ENCODE results near the gene KRTAP10-5. TPM values are rescaled to one million over a fixed set of nuclear protein-coding genes. Genes with fewer than 3 reads are reported as not detected.
"Not testable (repeated sequence)": the region's sequence is repeated elsewhere in the genome, so short reads cannot be mapped to it uniquely, and the experiment has no call there.

Gene KRTAP10-5
- total RNA-seq, 5 donors from 2014 or later (not counting 1 experiment from before 2014, with no cell fraction given), result not detected

DNA sequence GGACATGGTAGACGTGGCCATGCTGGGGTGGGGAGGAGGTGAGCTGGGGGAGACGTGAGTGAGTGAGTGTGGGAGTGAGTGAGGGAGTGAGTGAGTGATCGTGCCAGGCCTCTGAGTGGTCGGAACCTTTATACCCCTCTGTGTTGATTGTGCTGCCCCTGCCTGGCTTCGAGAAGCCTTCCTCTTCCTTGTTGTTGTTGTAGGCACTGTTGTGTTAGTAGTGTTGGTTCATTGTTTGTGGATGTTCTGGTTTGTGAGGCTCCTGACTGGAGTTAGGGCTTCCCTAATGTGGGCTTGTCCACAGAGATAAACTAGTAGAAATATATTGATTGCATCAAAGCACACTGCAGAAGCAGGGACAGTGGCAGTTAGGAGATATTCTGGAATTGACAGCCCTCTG lies 21.7 kb downstream of the KRTAP10-5 start, which contains the start of gene KRTAP10-3:
KRTAP10-3 (minus strand) TSS at position 101 of the 400 bp plus-strand sequence; CDS start at position 21, 80 bp downstream.
- Mint-ChIP-seq H3K4me3 (no peak within 1 kb of the TSS), H3K27ac (no peak within 1 kb of the TSS), H3K36me3 (peaks cover 9% of the 10 kb centered on the region), H3K4me1 (peaks cover 0 to 5% (median 0%) of the 10 kb centered on the region in 3 donors), H3K9me3 (peaks cover 12 to 33% (median 15%) of the 10 kb centered on the region in 3 donors), H3K27me3 (peaks cover 0 to 5% of the 10 kb centered on the region in 2 donors)
- ChIA-PET CTCF (no interaction called here), POLR2A (no interaction called here)
- 100% methylated on average over 2 of the region's 5 CpGs for WGBS (ENCODE audit: insufficient coverage)
- no peaks in the 10 kb centered on the region for H3K4me1 ChIP-seq (ENCODE audit: control insufficient read depth in 1 of 2, extremely low read depth in 1 of 2, insufficient read depth in 2 of 2, low read length in 2 of 2)
- no peak for DNase-seq
- H3K9me3 ChIP-seq, result no peaks in the 10 kb centered on the region
- no peaks in the 10 kb centered on the region for H3K36me3 ChIP-seq (ENCODE audit: control insufficient read depth in 2 of 2, extremely low read depth in 1 of 2, insufficient read depth in 1 of 2, low read length in 1 of 2)
- no peak within 1 kb of the TSS for H3K4me3 ChIP-seq (ENCODE audit: control insufficient read depth in 1 of 2, extremely low read depth in 1 of 2, low read length in 1 of 2)
- H3K27me3 ChIP-seq (replicated peaks in 1 of 2; ENCODE audit: control insufficient read depth in 2 of 2, extremely low read depth in 1 of 2, insufficient read depth in 2 of 2, low read length in 1 of 2), result peaks cover 2 to 7% of the 10 kb centered on the region in 2 experiments
- ATAC-seq (replicated peaks in 1 of 4), result no peak
- no peak within 1 kb of the TSS for H3K27ac ChIP-seq (ENCODE audit: low read length)

DNA sequence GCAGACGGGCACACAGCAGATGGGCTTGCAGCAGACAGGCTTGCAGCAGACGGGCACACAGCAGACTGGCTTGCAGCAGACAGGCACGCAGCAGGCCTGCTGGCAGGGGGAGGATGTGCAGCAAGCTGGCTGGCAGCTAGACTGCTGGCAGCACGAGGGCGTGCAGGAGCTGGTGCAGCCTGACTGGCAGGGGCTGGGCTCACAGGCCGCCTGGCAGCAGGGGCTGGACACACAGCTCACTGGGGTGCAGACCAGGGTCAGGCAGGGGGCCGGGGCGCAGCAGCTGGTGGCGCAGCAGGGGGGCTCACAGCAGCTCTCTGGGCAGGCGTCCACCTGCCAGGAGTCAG lies 22.1 kb downstream of the KRTAP10-5 start:
- H3K27ac Mint-ChIP-seq; POLR2A ChIA-PET; H3K4me1 Mint-ChIP-seq; H3K27me3 ChIP-seq (replicated peaks in 1 of 2; ENCODE audit: control insufficient read depth in 2 of 2, extremely low read depth in 1 of 2, insufficient read depth in 2 of 2, low read length in 1 of 2); H3K4me1 ChIP-seq (ENCODE audit: control insufficient read depth in 1 of 2, extremely low read depth in 1 of 2, insufficient read depth in 2 of 2, low read length in 2 of 2); H3K36me3 ChIP-seq (ENCODE audit: control insufficient read depth in 2 of 2, extremely low read depth in 1 of 2, insufficient read depth in 1 of 2, low read length in 1 of 2); H3K9me3 ChIP-seq; H3K4me3 Mint-ChIP-seq; CTCF ChIA-PET; ATAC-seq (replicated peaks in 1 of 4); H3K27me3 Mint-ChIP-seq; DNase-seq; H3K27ac ChIP-seq (ENCODE audit: low read length); H3K4me3 ChIP-seq (ENCODE audit: control insufficient read depth in 1 of 2, extremely low read depth in 1 of 2, low read length in 1 of 2): not testable (repeated sequence)
- Mint-ChIP-seq H3K36me3 (peaks cover 11% of the 10 kb centered on the region), H3K9me3 (peaks cover 12 to 35% (median 15%) of the 10 kb centered on the region in 3 donors)
- WGBS (ENCODE audit: insufficient coverage), result 86% methylated on average over 10 of the region's 10 CpGs

GRCh38 chr21:44557491-44558328 lies 22.7 kb downstream of the KRTAP10-5 start:
- Mint-ChIP-seq H3K27me3 (peaks cover 0 to 5% of the 10 kb centered on the region in 2 donors), H3K4me3 (no peak overlapping the region), H3K4me1 (peaks cover 0 to 5% (median 0%) of the 10 kb centered on the region in 3 donors), H3K9me3 (peaks cover 12 to 35% (median 16%) of the 10 kb centered on the region in 3 donors), H3K27ac (no peak overlapping the region), H3K36me3 (peaks cover 16% of the 10 kb centered on the region)
- no peaks in the 10 kb centered on the region for H3K9me3 ChIP-seq
- CTCF ChIA-PET, result interaction anchor here in 1 of 2 donors (0.7 kb wide), 1 partner anchor 36 kb away, joined by 4 read pairs; no protein-coding TSS in a partner anchor
- peak in 1 of 35 experiments; percentile 14 for DNase-seq
- no peak for ATAC-seq (replicated peaks in 1 of 4)
- H3K36me3 ChIP-seq (ENCODE audit: control insufficient read depth in 2 of 2, extremely low read depth in 1 of 2, insufficient read depth in 1 of 2, low read length in 1 of 2), result no peaks in the 10 kb centered on the region
- H3K27me3 ChIP-seq (replicated peaks in 1 of 2; ENCODE audit: control insufficient read depth in 2 of 2, extremely low read depth in 1 of 2, insufficient read depth in 2 of 2, low read length in 1 of 2), result peaks cover 2 to 7% of the 10 kb centered on the region in 2 experiments
- WGBS (ENCODE audit: insufficient coverage), result 72% methylated on average over 30 of the region's 30 CpGs
- H3K27ac ChIP-seq (ENCODE audit: low read length), result no peak overlapping the region
- no peaks in the 10 kb centered on the region for H3K4me1 ChIP-seq (ENCODE audit: control insufficient read depth in 1 of 2, extremely low read depth in 1 of 2, insufficient read depth in 2 of 2, low read length in 2 of 2)
- no peak overlapping the region for H3K4me3 ChIP-seq (ENCODE audit: control insufficient read depth in 1 of 2, extremely low read depth in 1 of 2, low read length in 1 of 2)
- POLR2A ChIA-PET, result no interaction called here

DNA sequence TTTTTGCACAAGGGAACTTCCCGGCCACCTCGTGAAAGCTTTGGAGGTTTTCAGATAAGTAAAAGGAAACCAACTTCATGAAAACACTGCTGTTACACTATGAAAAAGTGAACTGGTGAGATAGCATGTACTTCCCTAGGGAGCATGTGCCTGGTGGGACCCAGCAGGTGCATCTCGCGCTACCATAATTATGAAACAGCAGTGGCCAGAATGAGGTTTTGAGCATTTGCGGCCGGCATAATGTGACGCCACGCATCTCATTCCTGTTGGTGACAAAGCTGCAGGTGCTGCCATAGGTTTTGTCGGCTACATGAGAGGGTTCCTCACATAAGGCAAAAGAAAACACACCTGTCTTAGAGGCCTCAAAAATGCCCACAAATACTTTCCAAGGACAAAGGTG lies 23.5 kb downstream of the KRTAP10-5 start:
- POLR2A ChIA-PET, result no interaction called here
- no peaks in the 10 kb centered on the region for H3K4me1 ChIP-seq (ENCODE audit: control insufficient read depth in 1 of 2, extremely low read depth in 1 of 2, insufficient read depth in 2 of 2, low read length in 2 of 2)
- 78% methylated on average over 8 of the region's 9 CpGs for WGBS (ENCODE audit: insufficient coverage)
- H3K9me3 ChIP-seq, result no peaks in the 10 kb centered on the region
- peaks cover 0 to 5% of the 10 kb centered on the region in 2 donors for H3K27me3 Mint-ChIP-seq
- H3K27me3 ChIP-seq (replicated peaks in 1 of 2; ENCODE audit: control insufficient read depth in 2 of 2, extremely low read depth in 1 of 2, insufficient read depth in 2 of 2, low read length in 1 of 2), result peaks cover 2 to 7% of the 10 kb centered on the region in 2 experiments
- peaks cover 0 to 5% (median 0%) of the 10 kb centered on the region in 3 donors for H3K4me1 Mint-ChIP-seq
- no peak overlapping the region for H3K27ac Mint-ChIP-seq
- no peak for DNase-seq
- no peak overlapping the region for H3K4me3 ChIP-seq (ENCODE audit: control insufficient read depth in 1 of 2, extremely low read depth in 1 of 2, low read length in 1 of 2)
- peaks cover 9 to 26% (median 12%) of the 10 kb centered on the region in 3 donors for H3K9me3 Mint-ChIP-seq
- peaks cover 11% of the 10 kb centered on the region for H3K36me3 Mint-ChIP-seq
- no peaks in the 10 kb centered on the region for H3K36me3 ChIP-seq (ENCODE audit: control insufficient read depth in 2 of 2, extremely low read depth in 1 of 2, insufficient read depth in 1 of 2, low read length in 1 of 2)
- no peak overlapping the region for H3K27ac ChIP-seq (ENCODE audit: low read length)
- CTCF ChIA-PET, result interaction anchor here in 1 of 2 donors (0.7 kb wide), 1 partner anchor 36 kb away, joined by 4 read pairs; no protein-coding TSS in a partner anchor
- no peak for ATAC-seq (replicated peaks in 1 of 4)
- H3K4me3 Mint-ChIP-seq, result no peak overlapping the region

DNA sequence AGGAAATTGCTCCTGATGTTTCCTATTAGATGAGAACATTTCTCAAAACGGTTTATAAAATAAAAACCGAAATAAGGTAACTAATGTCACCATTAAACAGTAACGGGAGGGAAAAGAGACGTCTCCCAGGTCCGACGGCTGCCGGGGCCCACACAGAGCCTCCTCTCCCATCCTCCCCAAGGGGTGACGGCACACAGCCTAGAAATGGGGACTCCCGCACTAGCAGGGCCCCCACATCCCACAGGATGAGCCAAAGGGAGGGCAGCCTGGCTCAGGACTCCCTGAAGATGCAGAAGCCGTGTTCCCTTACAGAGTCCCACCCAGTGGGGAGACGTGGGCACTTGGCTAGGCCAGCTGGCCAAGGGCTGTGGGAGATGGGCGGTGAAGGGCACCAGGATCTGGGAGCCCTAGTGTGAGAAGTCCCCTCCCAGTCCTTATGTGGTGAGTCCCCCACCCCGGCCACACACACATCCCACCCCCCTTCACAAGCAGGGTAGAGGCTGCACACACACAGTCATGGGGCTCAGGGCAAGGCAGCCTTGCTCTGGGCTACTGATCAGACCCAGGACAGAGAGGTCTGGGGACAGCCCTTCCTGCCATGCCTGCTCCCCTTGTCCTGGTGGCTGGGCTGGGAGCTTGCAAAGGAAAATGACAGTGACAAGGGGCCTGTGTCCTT lies 25.1 kb downstream of the KRTAP10-5 start:
- Histone ChIP-seq H3K9me3 (no peaks in the 10 kb centered on the region), H3K36me3 (ENCODE audit: control insufficient read depth in 2 of 2, extremely low read depth in 1 of 2, insufficient read depth in 1 of 2, low read length in 1 of 2) (no peaks in the 10 kb centered on the region), H3K4me3 (ENCODE audit: control insufficient read depth in 1 of 2, extremely low read depth in 1 of 2, low read length in 1 of 2) (no peak overlapping the region), H3K27ac (ENCODE audit: low read length) (no peak overlapping the region), H3K4me1 (ENCODE audit: control insufficient read depth in 1 of 2, extremely low read depth in 1 of 2, insufficient read depth in 2 of 2, low read length in 2 of 2) (no peaks in the 10 kb centered on the region), H3K27me3 (replicated peaks in 1 of 2; ENCODE audit: control insufficient read depth in 2 of 2, extremely low read depth in 1 of 2, insufficient read depth in 2 of 2, low read length in 1 of 2) (peaks cover 2 to 7% of the 10 kb centered on the region in 2 experiments)
- ChIA-PET POLR2A (no interaction called here), CTCF (no interaction called here)
- no peak overlapping the region for H3K27ac Mint-ChIP-seq
- peaks cover 1 to 5% (median 4%) of the 10 kb centered on the region in 3 donors for H3K4me1 Mint-ChIP-seq
- peaks cover 11% of the 10 kb centered on the region for H3K36me3 Mint-ChIP-seq
- ATAC-seq (replicated peaks in 1 of 4) (no peak), DNase-seq (peak in 1 of 35 experiments; percentile 3)
- peaks cover 3 to 12% (median 7%) of the 10 kb centered on the region in 3 donors for H3K9me3 Mint-ChIP-seq
- 88% methylated on average over 5 of the region's 13 CpGs for WGBS (ENCODE audit: insufficient coverage)
- H3K27me3 Mint-ChIP-seq, result peaks cover 0 to 5% of the 10 kb centered on the region in 2 donors
- H3K4me3 Mint-ChIP-seq, result no peak overlapping the region

- Histone ChIP-seq H3K4me1 (ENCODE audit: control insufficient read depth in 1 of 2, extremely low read depth in 1 of 2, insufficient read depth in 2 of 2, low read length in 2 of 2) (peaks cover 0 to 10% of the 10 kb centered on the region in 2 experiments), H3K27ac (ENCODE audit: low read length) (no peak overlapping the region), H3K27me3 (replicated peaks in 1 of 2; ENCODE audit: control insufficient read depth in 2 of 2, extremely low read depth in 1 of 2, insufficient read depth in 2 of 2, low read length in 1 of 2) (peaks cover 2 to 4% of the 10 kb centered on the region in 2 experiments), H3K4me3 (ENCODE audit: control insufficient read depth in 1 of 2, extremely low read depth in 1 of 2, low read length in 1 of 2) (no peak overlapping the region), H3K9me3 (no peaks in the 10 kb centered on the region), H3K36me3 (ENCODE audit: control insufficient read depth in 2 of 2, extremely low read depth in 1 of 2, insufficient read depth in 1 of 2, low read length in 1 of 2) (no peaks in the 10 kb centered on the region)
- ChIA-PET CTCF (no interaction called here), POLR2A (no interaction called here)
- no peak for DNase-seq
- Mint-ChIP-seq H3K27me3 (peaks cover 0 to 5% of the 10 kb centered on the region in 2 donors), H3K36me3 (peaks cover 12% of the 10 kb centered on the region), H3K4me1 (peaks cover 19 to 23% (median 20%) of the 10 kb centered on the region in 3 donors), H3K27ac (no peak overlapping the region), H3K4me3 (no peak overlapping the region), H3K9me3 (peaks cover 2 to 11% (median 3%) of the 10 kb centered on the region in 3 donors)
- 84% methylated on average over 13 of the region's 13 CpGs for WGBS (ENCODE audit: insufficient coverage)
- ATAC-seq (replicated peaks in 1 of 4), result no peak
Observed at GRCh38 chr21:44552681-44553080, 27.7 kb downstream of the KRTAP10-5 start.

Measured in T-cell (primary cell).